ENCODE data around the gene CHPT1.

The CHPT1 gene

DNA sequence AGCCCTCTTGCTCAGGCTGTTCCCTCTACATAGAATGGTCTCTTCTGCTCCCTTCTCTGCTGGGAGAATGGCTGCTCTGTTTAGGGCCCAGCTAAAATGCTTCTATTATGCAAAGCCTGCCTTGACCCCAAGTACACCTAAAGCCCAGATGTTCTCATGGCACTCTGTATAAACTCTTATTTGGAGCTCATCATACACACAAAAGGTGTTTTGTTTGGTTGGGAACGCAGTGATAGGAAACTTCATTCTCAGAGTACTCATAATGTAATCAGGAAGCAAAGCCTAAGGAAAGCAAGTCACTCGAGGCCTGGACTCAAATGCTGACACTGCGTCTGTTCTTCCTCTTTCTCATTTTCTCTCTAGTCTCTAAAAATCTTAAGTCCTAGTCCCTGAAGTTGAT is 80.0 kb downstream of the CHPT1 start:
- H3K4me3 ChIP-seq (replicated peaks; ENCODE audit: low read depth, low read length): no peak overlapping the region
- DNase-seq (ENCODE audit: extremely low read depth, low read depth): no peak
- TF ChIP-seq, protein P1, sequence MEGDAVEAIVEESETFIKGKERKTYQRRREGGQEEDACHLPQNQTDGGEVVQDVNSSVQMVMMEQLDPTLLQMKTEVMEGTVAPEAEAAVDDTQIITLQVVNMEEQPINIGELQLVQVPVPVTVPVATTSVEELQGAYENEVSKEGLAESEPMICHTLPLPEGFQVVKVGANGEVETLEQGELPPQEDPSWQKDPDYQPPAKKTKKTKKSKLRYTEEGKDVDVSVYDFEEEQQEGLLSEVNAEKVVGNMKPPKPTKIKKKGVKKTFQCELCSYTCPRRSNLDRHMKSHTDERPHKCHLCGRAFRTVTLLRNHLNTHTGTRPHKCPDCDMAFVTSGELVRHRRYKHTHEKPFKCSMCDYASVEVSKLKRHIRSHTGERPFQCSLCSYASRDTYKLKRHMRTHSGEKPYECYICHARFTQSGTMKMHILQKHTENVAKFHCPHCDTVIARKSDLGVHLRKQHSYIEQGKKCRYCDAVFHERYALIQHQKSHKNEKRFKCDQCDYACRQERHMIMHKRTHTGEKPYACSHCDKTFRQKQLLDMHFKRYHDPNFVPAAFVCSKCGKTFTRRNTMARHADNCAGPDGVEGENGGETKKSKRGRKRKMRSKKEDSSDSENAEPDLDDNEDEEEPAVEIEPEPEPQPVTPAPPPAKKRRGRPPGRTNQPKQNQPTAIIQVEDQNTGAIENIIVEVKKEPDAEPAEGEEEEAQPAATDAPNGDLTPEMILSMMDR (IDR thresholded peaks at IDR 0.05; ENCODE audit: low read depth, low read length, missing control alignments): no peak

DNA sequence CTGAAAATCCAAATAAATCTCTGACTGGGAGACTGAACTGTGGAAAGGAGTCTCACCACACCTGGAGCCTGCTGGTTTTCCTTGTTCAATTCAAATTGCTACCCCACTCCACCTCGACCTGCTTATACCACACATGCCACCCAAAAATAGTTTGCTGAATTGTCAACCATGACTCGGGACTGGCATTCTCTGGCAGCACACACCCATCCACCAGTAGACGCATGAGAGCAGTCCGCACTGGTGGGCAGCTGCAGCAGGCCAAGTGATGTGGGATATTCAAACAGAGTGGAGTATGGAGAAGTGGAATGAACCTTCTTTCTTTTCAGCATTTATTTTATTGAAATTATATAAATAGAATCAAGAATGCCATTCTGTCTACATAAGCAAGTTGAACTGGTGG is 80.5 kb downstream of the CHPT1 start:
- no peak for DNase-seq (ENCODE audit: extremely low read depth, low read depth)
- TF ChIP-seq, protein P1 (IDR thresholded peaks at IDR 0.05; ENCODE audit: low read depth, low read length, missing control alignments): no peak
- H3K4me3 ChIP-seq (replicated peaks; ENCODE audit: low read depth, low read length): no peak overlapping the region
